GM18498 (cell line): ENCODE results near the gene TBC1D23.
"Not testable (repeated sequence)": the region's sequence is repeated elsewhere in the genome, so short reads cannot be mapped to it uniquely, and the experiment has no call there.

ENCODE experiments used
- ATAC-seq: cut with Tn5 transposase; IDR thresholded peaks from one replicate; pipeline ENCODE4 v1.9.1; 2021; ENCODE audit warnings: mild to moderate bottlenecking, moderate library complexity; ENCODE audit not compliant: unreplicated experiment

TBC1D23 gene

GRCh38 chr3:100289339-100289738 is 28.5 kb downstream of the TBC1D23 start:
- no peak for ATAC-seq

- no peak for ATAC-seq
These were observed 34.3 kb downstream of the TBC1D23 start for GRCh38 chr3:100295089-100295488.

- no peak for ATAC-seq
These were observed 37.0 kb downstream of the TBC1D23 start for GRCh38 chr3:100297784-100298183.

GRCh38 chr3:100299016-100299415 is 38.2 kb downstream of the TBC1D23 start:
- ATAC-seq: no peak

- no peak for ATAC-seq
These were observed 45.9 kb downstream of the TBC1D23 start for GRCh38 chr3:100306695-100307094.

GRCh38 chr3:100310355-100310965 is 49.7 kb downstream of the TBC1D23 start:
- ATAC-seq: no peak

GRCh38 chr3:100311011-100311410 is 50.2 kb downstream of the TBC1D23 start:
- no peak for ATAC-seq

- ATAC-seq: peak; percentile 66
These were observed 55.9 kb downstream of the TBC1D23 start for GRCh38 chr3:100316641-100317069.

GRCh38 chr3:100317912-100318311 is 57.1 kb downstream of the TBC1D23 start:
- peak; percentile 79 for ATAC-seq

GRCh38 chr3:100319951-100320350 is 59.2 kb downstream of the TBC1D23 start:
- ATAC-seq: no peak

- no peak for ATAC-seq
These were observed 63.3 kb downstream of the TBC1D23 start for GRCh38 chr3:100324044-100324443.

- no peak for ATAC-seq
These were observed 65.0 kb downstream of the TBC1D23 start for GRCh38 chr3:100325827-100326226.

GRCh38 chr3:100327377-100327776 is 66.6 kb downstream of the TBC1D23 start:
- ATAC-seq: not testable (repeated sequence)

GRCh38 chr3:100329800-100330489 is 69.2 kb downstream of the TBC1D23 start:
- no peak for ATAC-seq

- no peak for ATAC-seq
These were observed 69.9 kb downstream of the TBC1D23 start for GRCh38 chr3:100330651-100331050.

- no peak for ATAC-seq
These were observed 70.9 kb downstream of the TBC1D23 start for GRCh38 chr3:100331660-100332059.

- no peak for ATAC-seq
These were observed 72.3 kb downstream of the TBC1D23 start for GRCh38 chr3:100333051-100333450.

GRCh38 chr3:100333970-100334487 is 73.2 kb downstream of the TBC1D23 start:
- peak; percentile 32 for ATAC-seq

- ATAC-seq: peak; percentile 97
These were observed 73.9 kb downstream of the TBC1D23 start, which contains the start of gene NIT2 for GRCh38 chr3:100334488-100335351. Gene NIT2, plus strand, starts transcription at chr3:100334757. Its CDS starts 35 bp downstream, at chr3:100334792.

GRCh38 chr3:100335434-100335833 is 74.6 kb downstream of the TBC1D23 start:
- ATAC-seq: peak; percentile 42

- ATAC-seq: not testable (repeated sequence)
These were observed 75.4 kb downstream of the TBC1D23 start for GRCh38 chr3:100336229-100336628.
